ENCODE data around the gene GREM2. TPM values are rescaled to one million over a fixed set of nuclear protein-coding genes. Genes with fewer than 3 reads are reported as not detected.

The GREM2 gene
- total RNA-seq, 1 experiment from 2014 or later = not detected

DNA sequence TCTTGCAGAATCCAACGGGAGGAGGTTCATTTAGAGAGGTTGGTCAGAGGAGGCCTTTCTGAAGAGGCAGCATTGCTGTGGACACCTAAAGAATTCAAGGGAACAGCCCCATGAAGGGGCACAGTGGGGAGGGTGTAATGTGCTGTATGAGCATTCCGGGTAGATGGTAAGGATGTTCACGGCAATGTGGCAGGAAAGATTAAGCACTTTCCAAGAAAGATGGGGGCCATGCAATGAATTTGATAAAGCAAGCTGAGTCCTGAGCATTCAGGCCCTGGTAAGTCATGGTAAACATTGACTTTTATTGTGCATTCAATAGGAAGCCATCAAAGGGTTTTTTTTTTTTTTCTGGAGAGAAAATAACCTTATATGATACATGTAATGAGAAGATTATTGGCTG is 166.6 kb downstream of the GREM2 start:
- Histone ChIP-seq H3K79me2 (ENCODE audit: low read length) (no peaks in the 10 kb centered on the region), H3K9ac (ENCODE audit: low read length) (no peak overlapping the region), H3K4me2 (ENCODE audit: low read depth, low read length, poor library complexity, severe bottlenecking) (no peak overlapping the region), H3K9me3 (ENCODE audit: low read length) (no peaks in the 10 kb centered on the region), H3K4me3 (ENCODE audit: low read length) (no peak overlapping the region), H3K9me2 (replicated peaks; ENCODE audit: insufficient read depth, low read length) (no peaks in the 10 kb centered on the region), H2AFZ (ENCODE audit: low read length) (no peak overlapping the region), H4K20me1 (ENCODE audit: insufficient read depth, low read depth, low read length) (no peaks in the 10 kb centered on the region), H3K36me3 (ENCODE audit: insufficient read depth, low read length) (no peaks in the 10 kb centered on the region), H3K27ac (ENCODE audit: low read length) (no peak overlapping the region), H3K4me1 (ENCODE audit: low read length) (no peaks in the 10 kb centered on the region), H3K27me3 (ENCODE audit: low read length) (no peaks in the 10 kb centered on the region)
- DNase-seq = no peak

DNA sequence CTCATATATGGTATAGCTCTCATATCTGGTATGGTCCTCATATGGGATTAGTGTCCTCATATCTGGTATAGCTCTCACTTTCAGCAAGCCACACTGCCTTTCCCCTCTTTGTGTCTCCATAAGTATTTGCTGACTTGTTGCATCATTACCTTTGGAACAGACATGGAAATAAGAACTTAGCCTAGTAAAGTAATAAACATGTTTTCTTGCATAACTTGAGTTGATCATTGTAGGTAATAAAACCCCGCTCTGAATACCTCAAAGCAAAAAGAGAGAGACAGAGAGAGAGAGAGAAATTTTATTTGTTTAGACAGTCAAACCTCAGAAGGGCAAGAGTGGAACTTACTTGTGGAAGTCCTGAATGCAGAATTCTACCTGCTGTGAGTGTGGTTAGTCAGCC is 170.3 kb downstream of the GREM2 start:
- Histone ChIP-seq H3K9me3 (ENCODE audit: low read length) (no peaks in the 10 kb centered on the region), H3K4me1 (ENCODE audit: low read length) (no peaks in the 10 kb centered on the region), H3K79me2 (ENCODE audit: low read length) (no peaks in the 10 kb centered on the region), H3K9me2 (replicated peaks; ENCODE audit: insufficient read depth, low read length) (no peaks in the 10 kb centered on the region), H3K36me3 (ENCODE audit: insufficient read depth, low read length) (no peaks in the 10 kb centered on the region), H3K27ac (ENCODE audit: low read length) (no peak overlapping the region), H3K4me3 (ENCODE audit: low read length) (no peak overlapping the region), H2AFZ (ENCODE audit: low read length) (no peak overlapping the region), H3K9ac (ENCODE audit: low read length) (no peak overlapping the region), H4K20me1 (ENCODE audit: insufficient read depth, low read depth, low read length) (no peaks in the 10 kb centered on the region), H3K27me3 (ENCODE audit: low read length) (no peaks in the 10 kb centered on the region), H3K4me2 (ENCODE audit: low read depth, low read length, poor library complexity, severe bottlenecking) (no peak overlapping the region)
- no peak for DNase-seq

Small RNAs within 50 kb of the gene (small RNA-seq; reads per million reads assigned to genes)
- gene RNU5F-8P = not detected
